GM12878 (cell line): ENCODE data around the gene CD101. TPM values are rescaled to one million over a fixed set of nuclear protein-coding genes. Genes with fewer than 3 reads are reported as not detected.

Experiments
- ATAC-seq: fragments of 200-7000 bp; cut with Tn5 transposase; 3 replicates; pipeline ENCODE4 v1.9.1; 2020; ENCODE audit warnings: mild to moderate bottlenecking, moderate library complexity
- BruUV-seq: library from RNA; stranded (reverse); fragments of 400-500 nt; replicated peaks from 2 replicates; lab custom pipeline; 2021; lab: Mats Ljungman, UMichigan
- CTCF ChIA-PET: fragments of 300-600 bp; sonication (Branson Sonifier 250); formaldehyde crosslinking; extraction: SDS; loops from one replicate; lab custom pipeline; 2021; ENCODE audit warnings: inconsistent platforms; lab: Yijun Ruan, JAX
- POLR2A ChIA-PET: fragments of 350-600 bp; formaldehyde crosslinking; extraction: SDS; loops from one replicate; lab custom pipeline; 2021; ENCODE audit warnings: inconsistent platforms; lab: Charles Lee
- RAD21 ChIA-PET: fragments of 300-600 bp; sonication (Branson Sonifier 250); formaldehyde crosslinking; loops from one replicate; lab custom pipeline; 2023; ENCODE audit warnings: antibody characterized with exemption; ENCODE audit not compliant: unreplicated experiment; lab: Charles Lee
- SMC1A ChIA-PET: fragments of 300-600 bp; sonication (Branson Sonifier 250); formaldehyde crosslinking; loops from one replicate; lab custom pipeline; 2023; ENCODE audit not compliant: unreplicated experiment, uncharacterized antibody; lab: Charles Lee
- DNase-seq: peaks from one replicate; pipeline ENCODE4 v3.0.0-alpha.2; 2011; ENCODE audit warnings: low read depth, low spot score
- FAIRE-seq: peaks from 3 replicates; lab custom pipeline; 2011; peaks lifted over from hg19 to GRCh38; lab: Jason Lieb, UNC
- H2AFZ ChIP-seq: 2 replicates; pipeline ENCODE4 v1.6.0; 2011; ENCODE audit warnings: low read depth, low read length, control low read depth; ENCODE audit not compliant: control insufficient read depth
- H3K27ac ChIP-seq: 2 replicates; pipeline ENCODE4 v1.5.1; 2011; ENCODE audit warnings: control low read depth; ENCODE audit not compliant: control insufficient read depth, insufficient read depth
- H3K27me3 ChIP-seq, 2 experiments: replicated peaks in 1 of 2; 2 replicates each; pipeline versions ENCODE4 v1.6.0 to v1.6.1; 2011; ENCODE audit warnings: low read length in 1 of 2; ENCODE audit not compliant: control insufficient read depth in 2 of 2, insufficient read depth in 2 of 2
- H3K36me3 ChIP-seq, 2 experiments: 2 replicates each; pipeline ENCODE4 v1.5.1; 2011; ENCODE audit warnings: low read length in 1 of 2; ENCODE audit not compliant: control insufficient read depth in 2 of 2, insufficient read depth in 2 of 2
- H3K4me1 ChIP-seq: 2 replicates; pipeline ENCODE4 v1.6.1; 2011; ENCODE audit warnings: mild to moderate bottlenecking, low read length, moderate library complexity, mixed read lengths; ENCODE audit not compliant: control insufficient read depth, insufficient read depth
- H3K4me2 ChIP-seq: 2 replicates; pipeline ENCODE4 v1.6.0; 2011; ENCODE audit warnings: control low read depth; ENCODE audit not compliant: control insufficient read depth, insufficient read depth
- H3K4me3 ChIP-seq: fragments of 200-600 bp; sonication (generic); 2 replicates; pipeline ENCODE4 v1.5.1; 2016
- H3K79me2 ChIP-seq: 2 replicates; pipeline ENCODE4 v1.6.0; 2011; ENCODE audit warnings: low read length; ENCODE audit not compliant: control insufficient read depth, insufficient read depth
- H3K9ac ChIP-seq: 2 replicates; pipeline ENCODE4 v1.8.0; 2011; ENCODE audit warnings: low read length, control low read depth, mixed read lengths; ENCODE audit not compliant: control insufficient read depth, insufficient read depth
- H3K9me3 ChIP-seq: replicated peaks from 3 replicates; pipeline ENCODE4 v1.5.1; 2011; ENCODE audit warnings: mild to moderate bottlenecking, low read length; ENCODE audit not compliant: control insufficient read depth, insufficient read depth
- H4K20me1 ChIP-seq: 2 replicates; pipeline ENCODE4 v1.6.0; 2011; ENCODE audit not compliant: control insufficient read depth, insufficient read depth
- KAT2A ChIP-seq: conservative IDR thresholded peaks from 2 replicates; pipeline ENCODE4 v1.6.1; 2011; ENCODE audit warnings: low read depth, low read length; ENCODE audit not compliant: control insufficient read depth
- MTA2 ChIP-seq: fragments of 450-650 bp; IDR thresholded peaks from 2 replicates; pipeline ENCODE4 v1.6.1; 2016; ENCODE audit warnings: low read depth, mild to moderate bottlenecking, moderate library complexity
- NFXL1 ChIP-seq: fragments of 450-650 bp; IDR thresholded peaks from 2 replicates; pipeline ENCODE4 v1.6.1; 2017; ENCODE audit warnings: antibody characterized with exemption, mild to moderate bottlenecking, borderline replicate concordance
- RAD21 ChIP-seq: IDR thresholded peaks from 2 replicates; pipeline ENCODE4 v1.6.1; 2011; ENCODE audit warnings: mild to moderate bottlenecking, low read depth, low read length, moderate library complexity; ENCODE audit not compliant: insufficient read depth
- WGBS: methylation state at CpG from one replicate; pipeline ENCODE4 v1.1.6; 2016; ENCODE audit warnings: low lambda C conversion rate; ENCODE audit not compliant: insufficient replicate concordance, insufficient coverage; ENCODE audit errors: missing lambda C conversion rate; 5-methylcytosine and 5-hydroxymethylcytosine counted together
- in situ Hi-C: fragments of 300-500 bp; cut with MboI; formaldehyde crosslinking; loops from 9 replicates; pipeline ENCODE4 v1.14.3; 2018; ENCODE audit warnings: mixed read lengths
- intact Hi-C: fragments of 100-400 bp; cut with micrococcal nuclease; formaldehyde crosslinking; loops from one replicate; pipeline ENCODE4 v1.14.2; 2022; ENCODE audit not compliant: unreplicated experiment
- polyA plus RNA-seq, 11 experiments: library from polyadenylated mRNA; depleted of rRNA in 4 of 11; unstranded in 6 of 11; stranded (reverse) in 5 of 11; fragments of >200 nt; fragmentation: Nextera tagmentation in 4 of 11; fragmentation: Illumina TruSeq in 1 of 11; extraction: Ambion mirVana in 4 of 11; extraction: Trizol in 1 of 11; gene quantifications; 1 replicate in 1 of 11; 2 replicates in 10 of 11; pipeline versions ENCODE4 v1.2.1 to v1.2.3, GENCODE V29; 2011 to 2016; ENCODE audit warnings: inconsistent platforms in 2 of 11, missing spikeins in 2 of 11, low read depth in 1 of 11
- total RNA-seq, 4 experiments: library from RNA; depleted of rRNA in 3 of 4; stranded (reverse); fragments of >200 nt in 3 of 4; fragmentation: Illumina TruSeq in 1 of 4; extraction: Trizol in 1 of 4; gene quantifications; 2 replicates each; pipeline versions ENCODE4 v1.2.1 to v1.2.3, GENCODE V29; 2013 to 2021
- TF ChIP-seq, protein P1 (sequence below): fragments of 450-650 bp; IDR thresholded peaks from 2 replicates; pipeline ENCODE4 v1.6.1; 2017; ENCODE audit warnings: antibody characterized with exemption, mild to moderate bottlenecking, moderate library complexity
- TF ChIP-seq, protein P2 (sequence below): fragments of 450-650 bp; formaldehyde crosslinking; IDR thresholded peaks from 2 replicates; pipeline ENCODE4 v1.5.0; 2022; ENCODE audit warnings: mild to moderate bottlenecking, missing genetic modification characterization
- TF ChIP-seq, protein P3 (sequence below), 3 experiments: IDR thresholded peaks in 2 of 3; conservative IDR thresholded peaks in 1 of 3; 2 replicates each; pipeline ENCODE4 v1.5.1; 2011; ENCODE audit warnings: low read depth in 3 of 3, low read length in 3 of 3, mild to moderate bottlenecking in 3 of 3, control low read depth in 2 of 3, moderate library complexity in 2 of 3, inconsistent platforms in 1 of 3, mixed read lengths in 1 of 3; ENCODE audit not compliant: control insufficient read depth in 2 of 3, insufficient read depth in 1 of 3; ENCODE audit errors: extremely low read depth in 1 of 3
- TF ChIP-seq, protein P4 (sequence below): fragments of 450-650 bp; IDR thresholded peaks from 2 replicates; pipeline ENCODE4 v1.6.1; 2017; ENCODE audit warnings: mild to moderate bottlenecking, low read depth, inconsistent platforms; ENCODE audit not compliant: poor library complexity, severe bottlenecking

CD101 gene
- total and polyA plus RNA-seq, 10 of the 15 experiments (the other 5 are each of a cell fraction or from before 2014, with no cell fraction given), result 0.56 to 7.9 (median 2.9) TPM

GRCh38 chr1:116982319-116983004, 19.1 kb upstream of the CD101 start:
- Histone ChIP-seq H3K36me3 (no peaks in the 10 kb centered on the region), H3K27ac (no peak overlapping the region), H3K27me3 (peaks cover 0 to 3% of the 10 kb centered on the region in 2 experiments; a peak in 2 of 4 replicates), H4K20me1 (no peaks in the 10 kb centered on the region), H3K4me3 (no peak overlapping the region)
- POLR2A ChIA-PET, result interaction anchor here (0.6 kb wide), 2 partner anchors 10 to 275 kb away, joined by 4 read pairs; no protein-coding TSS in a partner anchor
- WGBS, result 57% methylated on average over 9 of the region's 9 CpGs
- SMC1A ChIA-PET, result no interaction called here
- in situ Hi-C loops, result no loop called here
- no peak for DNase-seq
- CTCF ChIA-PET, result interaction anchor here (1.2 to 1.7 kb wide), 2 partner anchors 14 to 18 kb away, joined by 3 read pairs; no protein-coding TSS in a partner anchor
- FAIRE-seq, result no peak
- TF ChIP-seq KAT2A, result no peak
- no peak for TF ChIP-seq NFXL1
- TF ChIP-seq, protein P1, sequence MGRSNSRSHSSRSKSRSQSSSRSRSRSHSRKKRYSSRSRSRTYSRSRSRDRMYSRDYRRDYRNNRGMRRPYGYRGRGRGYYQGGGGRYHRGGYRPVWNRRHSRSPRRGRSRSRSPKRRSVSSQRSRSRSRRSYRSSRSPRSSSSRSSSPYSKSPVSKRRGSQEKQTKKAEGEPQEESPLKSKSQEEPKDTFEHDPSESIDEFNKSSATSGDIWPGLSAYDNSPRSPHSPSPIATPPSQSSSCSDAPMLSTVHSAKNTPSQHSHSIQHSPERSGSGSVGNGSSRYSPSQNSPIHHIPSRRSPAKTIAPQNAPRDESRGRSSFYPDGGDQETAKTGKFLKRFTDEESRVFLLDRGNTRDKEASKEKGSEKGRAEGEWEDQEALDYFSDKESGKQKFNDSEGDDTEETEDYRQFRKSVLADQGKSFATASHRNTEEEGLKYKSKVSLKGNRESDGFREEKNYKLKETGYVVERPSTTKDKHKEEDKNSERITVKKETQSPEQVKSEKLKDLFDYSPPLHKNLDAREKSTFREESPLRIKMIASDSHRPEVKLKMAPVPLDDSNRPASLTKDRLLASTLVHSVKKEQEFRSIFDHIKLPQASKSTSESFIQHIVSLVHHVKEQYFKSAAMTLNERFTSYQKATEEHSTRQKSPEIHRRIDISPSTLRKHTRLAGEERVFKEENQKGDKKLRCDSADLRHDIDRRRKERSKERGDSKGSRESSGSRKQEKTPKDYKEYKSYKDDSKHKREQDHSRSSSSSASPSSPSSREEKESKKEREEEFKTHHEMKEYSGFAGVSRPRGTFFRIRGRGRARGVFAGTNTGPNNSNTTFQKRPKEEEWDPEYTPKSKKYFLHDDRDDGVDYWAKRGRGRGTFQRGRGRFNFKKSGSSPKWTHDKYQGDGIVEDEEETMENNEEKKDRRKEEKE, result no peak
- TF ChIP-seq, protein P2, sequence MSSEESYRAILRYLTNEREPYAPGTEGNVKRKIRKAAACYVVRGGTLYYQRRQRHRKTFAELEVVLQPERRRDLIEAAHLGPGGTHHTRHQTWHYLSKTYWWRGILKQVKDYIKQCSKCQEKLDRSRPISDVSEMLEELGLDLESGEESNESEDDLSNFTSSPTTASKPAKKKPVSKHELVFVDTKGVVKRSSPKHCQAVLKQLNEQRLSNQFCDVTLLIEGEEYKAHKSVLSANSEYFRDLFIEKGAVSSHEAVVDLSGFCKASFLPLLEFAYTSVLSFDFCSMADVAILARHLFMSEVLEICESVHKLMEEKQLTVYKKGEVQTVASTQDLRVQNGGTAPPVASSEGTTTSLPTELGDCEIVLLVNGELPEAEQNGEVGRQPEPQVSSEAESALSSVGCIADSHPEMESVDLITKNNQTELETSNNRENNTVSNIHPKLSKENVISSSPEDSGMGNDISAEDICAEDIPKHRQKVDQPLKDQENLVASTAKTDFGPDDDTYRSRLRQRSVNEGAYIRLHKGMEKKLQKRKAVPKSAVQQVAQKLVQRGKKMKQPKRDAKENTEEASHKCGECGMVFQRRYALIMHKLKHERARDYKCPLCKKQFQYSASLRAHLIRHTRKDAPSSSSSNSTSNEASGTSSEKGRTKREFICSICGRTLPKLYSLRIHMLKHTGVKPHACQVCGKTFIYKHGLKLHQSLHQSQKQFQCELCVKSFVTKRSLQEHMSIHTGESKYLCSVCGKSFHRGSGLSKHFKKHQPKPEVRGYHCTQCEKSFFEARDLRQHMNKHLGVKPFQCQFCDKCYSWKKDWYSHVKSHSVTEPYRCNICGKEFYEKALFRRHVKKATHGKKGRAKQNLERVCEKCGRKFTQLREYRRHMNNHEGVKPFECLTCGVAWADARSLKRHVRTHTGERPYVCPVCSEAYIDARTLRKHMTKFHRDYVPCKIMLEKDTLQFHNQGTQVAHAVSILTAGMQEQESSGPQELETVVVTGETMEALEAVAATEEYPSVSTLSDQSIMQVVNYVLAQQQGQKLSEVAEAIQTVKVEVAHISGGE (CRISPR knock-in tag), result no peak
- TF ChIP-seq, protein P3, sequence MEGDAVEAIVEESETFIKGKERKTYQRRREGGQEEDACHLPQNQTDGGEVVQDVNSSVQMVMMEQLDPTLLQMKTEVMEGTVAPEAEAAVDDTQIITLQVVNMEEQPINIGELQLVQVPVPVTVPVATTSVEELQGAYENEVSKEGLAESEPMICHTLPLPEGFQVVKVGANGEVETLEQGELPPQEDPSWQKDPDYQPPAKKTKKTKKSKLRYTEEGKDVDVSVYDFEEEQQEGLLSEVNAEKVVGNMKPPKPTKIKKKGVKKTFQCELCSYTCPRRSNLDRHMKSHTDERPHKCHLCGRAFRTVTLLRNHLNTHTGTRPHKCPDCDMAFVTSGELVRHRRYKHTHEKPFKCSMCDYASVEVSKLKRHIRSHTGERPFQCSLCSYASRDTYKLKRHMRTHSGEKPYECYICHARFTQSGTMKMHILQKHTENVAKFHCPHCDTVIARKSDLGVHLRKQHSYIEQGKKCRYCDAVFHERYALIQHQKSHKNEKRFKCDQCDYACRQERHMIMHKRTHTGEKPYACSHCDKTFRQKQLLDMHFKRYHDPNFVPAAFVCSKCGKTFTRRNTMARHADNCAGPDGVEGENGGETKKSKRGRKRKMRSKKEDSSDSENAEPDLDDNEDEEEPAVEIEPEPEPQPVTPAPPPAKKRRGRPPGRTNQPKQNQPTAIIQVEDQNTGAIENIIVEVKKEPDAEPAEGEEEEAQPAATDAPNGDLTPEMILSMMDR (IDR thresholded peaks at IDR 0.05 in 2 of 3, conservative IDR thresholded peaks at IDR 0.05 in 1 of 3; ENCODE audit: control insufficient read depth in 2 of 3, extremely low read depth in 1 of 3, insufficient read depth in 1 of 3, low read depth in 3 of 3, low read length in 3 of 3), result 0 out of 6 replicates have a peak, but pooled peaks of 1 of the 3 experiments have one; percentile 3
- TF ChIP-seq RAD21, result peak; percentile 44
- TF ChIP-seq MTA2, result no peak
- TF ChIP-seq, protein P4, sequence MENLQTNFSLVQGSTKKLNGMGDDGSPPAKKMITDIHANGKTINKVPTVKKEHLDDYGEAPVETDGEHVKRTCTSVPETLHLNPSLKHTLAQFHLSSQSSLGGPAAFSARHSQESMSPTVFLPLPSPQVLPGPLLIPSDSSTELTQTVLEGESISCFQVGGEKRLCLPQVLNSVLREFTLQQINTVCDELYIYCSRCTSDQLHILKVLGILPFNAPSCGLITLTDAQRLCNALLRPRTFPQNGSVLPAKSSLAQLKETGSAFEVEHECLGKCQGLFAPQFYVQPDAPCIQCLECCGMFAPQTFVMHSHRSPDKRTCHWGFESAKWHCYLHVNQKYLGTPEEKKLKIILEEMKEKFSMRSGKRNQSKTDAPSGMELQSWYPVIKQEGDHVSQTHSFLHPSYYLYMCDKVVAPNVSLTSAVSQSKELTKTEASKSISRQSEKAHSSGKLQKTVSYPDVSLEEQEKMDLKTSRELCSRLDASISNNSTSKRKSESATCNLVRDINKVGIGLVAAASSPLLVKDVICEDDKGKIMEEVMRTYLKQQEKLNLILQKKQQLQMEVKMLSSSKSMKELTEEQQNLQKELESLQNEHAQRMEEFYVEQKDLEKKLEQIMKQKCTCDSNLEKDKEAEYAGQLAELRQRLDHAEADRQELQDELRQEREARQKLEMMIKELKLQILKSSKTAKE, result no peak
- TF ChIP-seq, all 136 proteins: peak for 2
- no peak overlapping the region for H3K9ac ChIP-seq
- no peak overlapping the region for H2AFZ ChIP-seq
- ATAC-seq, result no peak
- intact Hi-C loops, result no loop called here
- BruUV-seq, result no TSS peak
- no peaks in the 10 kb centered on the region for H3K4me1 ChIP-seq
- RAD21 ChIA-PET, result no interaction called here
- no peaks in the 10 kb centered on the region for H3K79me2 ChIP-seq
- no peak overlapping the region for H3K4me2 ChIP-seq
- no peaks in the 10 kb centered on the region for H3K9me3 ChIP-seq
